ENCODE data around the gene SCN1B.

SCN1B gene

GRCh38 chr19:35088131-35088913 is 58.1 kb downstream of the SCN1B start:
- Histone ChIP-seq H3K27me3 (ENCODE audit: insufficient read depth, low read length, poor library complexity) (no peaks in the 10 kb centered on the region), H3K79me2 (ENCODE audit: insufficient read depth, low read length) (no peaks in the 10 kb centered on the region), H4K20me1 (ENCODE audit: insufficient read depth, low read length) (no peaks in the 10 kb centered on the region), H3K36me3 (ENCODE audit: insufficient read depth, low read length) (no peaks in the 10 kb centered on the region), H3K4me1 (ENCODE audit: insufficient read depth, low read length) (no peaks in the 10 kb centered on the region), H3K9me3 (ENCODE audit: insufficient read depth, low read length, severe bottlenecking) (no peaks in the 10 kb centered on the region), H3K4me2 (ENCODE audit: insufficient read depth, low read length) (no peak overlapping the region), H3K9ac (ENCODE audit: low read depth, low read length) (no peak overlapping the region), H3K27ac (ENCODE audit: low read length) (no peak overlapping the region), H2AFZ (ENCODE audit: low read depth, low read length) (no peak overlapping the region), H3K4me3 (ENCODE audit: low read depth in 1 of 2, low read length in 2 of 2) (no peak overlapping the region)
- DNase-seq = no peak
- TF ChIP-seq EZH2 (IDR thresholded peaks at IDR 0.05; ENCODE audit: borderline replicate concordance, low read depth, low read length, severe bottlenecking) (no peak), CTCF (IDR thresholded peaks at IDR 0.05; ENCODE audit: borderline replicate concordance, extremely low read depth, low read length, poor library complexity, severe bottlenecking) (no peak)
- ATAC-seq (ENCODE audit: insufficient read depth, low read depth) = no peak

- Histone ChIP-seq H3K9ac (ENCODE audit: low read depth, low read length) (no peak overlapping the region), H3K27ac (ENCODE audit: low read length) (no peak overlapping the region), H3K4me3 (ENCODE audit: low read depth in 1 of 2, low read length in 2 of 2) (no peak overlapping the region), H4K20me1 (ENCODE audit: insufficient read depth, low read length) (no peaks in the 10 kb centered on the region), H3K27me3 (ENCODE audit: insufficient read depth, low read length, poor library complexity) (no peaks in the 10 kb centered on the region), H3K36me3 (ENCODE audit: insufficient read depth, low read length) (no peaks in the 10 kb centered on the region), H2AFZ (ENCODE audit: low read depth, low read length) (no peak overlapping the region), H3K4me2 (ENCODE audit: insufficient read depth, low read length) (no peak overlapping the region), H3K79me2 (ENCODE audit: insufficient read depth, low read length) (no peaks in the 10 kb centered on the region), H3K9me3 (ENCODE audit: insufficient read depth, low read length, severe bottlenecking) (no peaks in the 10 kb centered on the region), H3K4me1 (ENCODE audit: insufficient read depth, low read length) (no peaks in the 10 kb centered on the region)
- ATAC-seq (ENCODE audit: insufficient read depth, low read depth) (no peak), DNase-seq (no peak)
- no peak for TF ChIP-seq CTCF (IDR thresholded peaks at IDR 0.05; ENCODE audit: borderline replicate concordance, extremely low read depth, low read length, poor library complexity, severe bottlenecking)
- TF ChIP-seq EZH2 (IDR thresholded peaks at IDR 0.05; ENCODE audit: borderline replicate concordance, low read depth, low read length, severe bottlenecking) = no peak
These were observed 59.3 kb downstream of the SCN1B start for GRCh38 chr19:35089554-35089953.

Data from DND-41 (cell line).